GM12878 (cell line): ENCODE measurements around the gene TRIP12. TPM values are rescaled to one million over a fixed set of nuclear protein-coding genes. Genes with fewer than 3 reads are reported as not detected.

Experiments used
- ATAC-seq: fragments of 200-7000 bp; cut with Tn5 transposase; 3 replicates; pipeline ENCODE4 v1.9.1; 2020; ENCODE audit warnings: mild to moderate bottlenecking, moderate library complexity
- BruUV-seq: library from RNA; stranded (reverse); fragments of 400-500 nt; replicated peaks from 2 replicates; lab custom pipeline; 2021; lab: Mats Ljungman, UMichigan
- CTCF ChIA-PET: fragments of 300-600 bp; sonication (Branson Sonifier 250); formaldehyde crosslinking; extraction: SDS; loops from one replicate; lab custom pipeline; 2021; ENCODE audit warnings: inconsistent platforms; lab: Yijun Ruan, JAX
- POLR2A ChIA-PET: fragments of 350-600 bp; formaldehyde crosslinking; extraction: SDS; loops from one replicate; lab custom pipeline; 2021; ENCODE audit warnings: inconsistent platforms; lab: Charles Lee
- RAD21 ChIA-PET: fragments of 300-600 bp; sonication (Branson Sonifier 250); formaldehyde crosslinking; loops from one replicate; lab custom pipeline; 2023; ENCODE audit warnings: antibody characterized with exemption; ENCODE audit not compliant: unreplicated experiment; lab: Charles Lee
- SMC1A ChIA-PET: fragments of 300-600 bp; sonication (Branson Sonifier 250); formaldehyde crosslinking; loops from one replicate; lab custom pipeline; 2023; ENCODE audit not compliant: unreplicated experiment, uncharacterized antibody; lab: Charles Lee
- DNase-seq: peaks from one replicate; pipeline ENCODE4 v3.0.0-alpha.2; 2011; ENCODE audit warnings: low read depth, low spot score
- FAIRE-seq: peaks from 3 replicates; lab custom pipeline; 2011; peaks lifted over from hg19 to GRCh38; lab: Jason Lieb, UNC
- H2AFZ ChIP-seq: 2 replicates; pipeline ENCODE4 v1.6.0; 2011; ENCODE audit warnings: low read depth, low read length, control low read depth; ENCODE audit not compliant: control insufficient read depth
- H3K27ac ChIP-seq: 2 replicates; pipeline ENCODE4 v1.5.1; 2011; ENCODE audit warnings: control low read depth; ENCODE audit not compliant: control insufficient read depth, insufficient read depth
- H3K27me3 ChIP-seq, 2 experiments: replicated peaks in 1 of 2; 2 replicates each; pipeline versions ENCODE4 v1.6.0 to v1.6.1; 2011; ENCODE audit warnings: low read length in 1 of 2; ENCODE audit not compliant: control insufficient read depth in 2 of 2, insufficient read depth in 2 of 2
- H3K36me3 ChIP-seq, 2 experiments: 2 replicates each; pipeline ENCODE4 v1.5.1; 2011; ENCODE audit warnings: low read length in 1 of 2; ENCODE audit not compliant: control insufficient read depth in 2 of 2, insufficient read depth in 2 of 2
- H3K4me1 ChIP-seq: 2 replicates; pipeline ENCODE4 v1.6.1; 2011; ENCODE audit warnings: mild to moderate bottlenecking, low read length, moderate library complexity, mixed read lengths; ENCODE audit not compliant: control insufficient read depth, insufficient read depth
- H3K4me2 ChIP-seq: 2 replicates; pipeline ENCODE4 v1.6.0; 2011; ENCODE audit warnings: control low read depth; ENCODE audit not compliant: control insufficient read depth, insufficient read depth
- H3K4me3 ChIP-seq: fragments of 200-600 bp; sonication (generic); 2 replicates; pipeline ENCODE4 v1.5.1; 2016
- H3K79me2 ChIP-seq: 2 replicates; pipeline ENCODE4 v1.6.0; 2011; ENCODE audit warnings: low read length; ENCODE audit not compliant: control insufficient read depth, insufficient read depth
- H3K9ac ChIP-seq: 2 replicates; pipeline ENCODE4 v1.8.0; 2011; ENCODE audit warnings: low read length, control low read depth, mixed read lengths; ENCODE audit not compliant: control insufficient read depth, insufficient read depth
- H3K9me3 ChIP-seq: replicated peaks from 3 replicates; pipeline ENCODE4 v1.5.1; 2011; ENCODE audit warnings: mild to moderate bottlenecking, low read length; ENCODE audit not compliant: control insufficient read depth, insufficient read depth
- H4K20me1 ChIP-seq: 2 replicates; pipeline ENCODE4 v1.6.0; 2011; ENCODE audit not compliant: control insufficient read depth, insufficient read depth
- BACH1 ChIP-seq: fragments of 450-650 bp; IDR thresholded peaks from 2 replicates; pipeline ENCODE4 v1.6.1; 2017; ENCODE audit warnings: mild to moderate bottlenecking, borderline replicate concordance
- BRCA1 ChIP-seq: IDR thresholded peaks from 2 replicates; pipeline ENCODE4 v1.6.1; 2011; ENCODE audit warnings: low read depth, low read length, improper control_type of control experiment
- CHD1 ChIP-seq: IDR thresholded peaks from 2 replicates; pipeline ENCODE4 v1.6.1; 2012; ENCODE audit warnings: low read depth, low read length, improper control_type of control experiment
- CHD4 ChIP-seq: fragments of 200-600 bp; sonication (generic); IDR thresholded peaks from 2 replicates; pipeline ENCODE4 v1.6.1; 2016; ENCODE audit warnings: mild to moderate bottlenecking
- CREB1 ChIP-seq: IDR thresholded peaks from 2 replicates; pipeline ENCODE4 v1.6.1; 2012; ENCODE audit warnings: low read depth, mild to moderate bottlenecking, inconsistent platforms
- E2F4 ChIP-seq: IDR thresholded peaks from 2 replicates; pipeline ENCODE4 v1.6.1; 2012; ENCODE audit warnings: low read depth, low read length, improper control_type of control experiment
- FOXK2 ChIP-seq: fragments of 450-650 bp; IDR thresholded peaks from 2 replicates; pipeline ENCODE4 v1.6.1; 2017; ENCODE audit warnings: mild to moderate bottlenecking, moderate library complexity
- GABPA ChIP-seq: IDR thresholded peaks from 2 replicates; pipeline ENCODE4 v1.6.1; 2014; ENCODE audit warnings: antibody characterized with exemption, low read depth, mild to moderate bottlenecking, inconsistent platforms
- IRF5 ChIP-seq: fragments of 450-650 bp; IDR thresholded peaks from 2 replicates; pipeline ENCODE4 v1.6.1; 2017; ENCODE audit warnings: borderline replicate concordance
- KAT2A ChIP-seq: conservative IDR thresholded peaks from 2 replicates; pipeline ENCODE4 v1.6.1; 2011; ENCODE audit warnings: low read depth, low read length; ENCODE audit not compliant: control insufficient read depth
- MAX ChIP-seq: IDR thresholded peaks from 2 replicates; pipeline ENCODE4 v1.6.1; 2012; ENCODE audit warnings: low read depth, low read length, improper control_type of control experiment
- MLLT1 ChIP-seq: fragments of 450-650 bp; IDR thresholded peaks from 2 replicates; pipeline ENCODE4 v1.6.1; 2016; ENCODE audit warnings: mild to moderate bottlenecking
- MYB ChIP-seq: fragments of 150-350 bp; IDR thresholded peaks from 2 replicates; pipeline ENCODE4 v1.6.1; 2014; ENCODE audit warnings: mild to moderate bottlenecking, low read depth, low read length, borderline replicate concordance
- NBN ChIP-seq: fragments of 450-650 bp; IDR thresholded peaks from 2 replicates; pipeline ENCODE4 v1.6.1; 2016
- POLR2A ChIP-seq: IDR thresholded peaks from 2 replicates; pipeline ENCODE4 v1.6.1; 2011; ENCODE audit warnings: low read depth, mild to moderate bottlenecking, low read length
- STAT1 ChIP-seq: fragments of 450-650 bp; conservative IDR thresholded peaks from 2 replicates; pipeline ENCODE4 v1.6.1; 2014; ENCODE audit warnings: antibody characterized with exemption, mild to moderate bottlenecking
- STAT3 ChIP-seq: IDR thresholded peaks from 2 replicates; pipeline ENCODE4 v1.6.1; 2011; ENCODE audit warnings: low read depth, low read length, improper control_type of control experiment
- TCF12 ChIP-seq: IDR thresholded peaks from 2 replicates; pipeline ENCODE4 v1.6.1; 2011; ENCODE audit warnings: low read depth, mild to moderate bottlenecking, low read length
- WRNIP1 ChIP-seq: IDR thresholded peaks from 2 replicates; pipeline ENCODE4 v1.6.1; 2011; ENCODE audit warnings: low read depth, low read length, improper control_type of control experiment, borderline replicate concordance
- ZNF384 ChIP-seq: IDR thresholded peaks from 2 replicates; pipeline ENCODE4 v1.6.1; 2012; ENCODE audit warnings: low read depth, mild to moderate bottlenecking, low read length, improper control_type of control experiment, borderline replicate concordance
- WGBS: methylation state at CpG from one replicate; pipeline ENCODE4 v1.1.6; 2016; ENCODE audit warnings: low lambda C conversion rate; ENCODE audit not compliant: insufficient replicate concordance, insufficient coverage; ENCODE audit errors: missing lambda C conversion rate; 5-methylcytosine and 5-hydroxymethylcytosine counted together
- in situ Hi-C: fragments of 300-500 bp; cut with MboI; formaldehyde crosslinking; loops from 9 replicates; pipeline ENCODE4 v1.14.3; 2018; ENCODE audit warnings: mixed read lengths
- intact Hi-C: fragments of 100-400 bp; cut with micrococcal nuclease; formaldehyde crosslinking; loops from one replicate; pipeline ENCODE4 v1.14.2; 2022; ENCODE audit not compliant: unreplicated experiment
- polyA plus RNA-seq, 11 experiments: library from polyadenylated mRNA; depleted of rRNA in 4 of 11; unstranded in 6 of 11; stranded (reverse) in 5 of 11; fragments of >200 nt; fragmentation: Nextera tagmentation in 4 of 11; fragmentation: Illumina TruSeq in 1 of 11; extraction: Ambion mirVana in 4 of 11; extraction: Trizol in 1 of 11; gene quantifications; 1 replicate in 1 of 11; 2 replicates in 10 of 11; pipeline versions ENCODE4 v1.2.1 to v1.2.3, GENCODE V29; 2011 to 2016; ENCODE audit warnings: inconsistent platforms in 2 of 11, missing spikeins in 2 of 11, low read depth in 1 of 11
- total RNA-seq, 4 experiments: library from RNA; depleted of rRNA in 3 of 4; stranded (reverse); fragments of >200 nt in 3 of 4; fragmentation: Illumina TruSeq in 1 of 4; extraction: Trizol in 1 of 4; gene quantifications; 2 replicates each; pipeline versions ENCODE4 v1.2.1 to v1.2.3, GENCODE V29; 2013 to 2021
- TF ChIP-seq, protein P1 (sequence below): fragments of 450-650 bp; IDR thresholded peaks from 2 replicates; pipeline ENCODE4 v1.6.1; 2016; ENCODE audit warnings: mild to moderate bottlenecking

Gene TRIP12
- total and polyA plus RNA-seq, 10 of the 15 experiments (the other 5 are each of a cell fraction or from before 2014, with no cell fraction given): 23.1 to 207 (median 97.0) TPM

GRCh38 chr2:229952256-229952835 lies 30.5 kb upstream of the TRIP12 start (continued):
- no peak for TF ChIP-seq MLLT1
- TF ChIP-seq MAX: no peak
- no peak for TF ChIP-seq POLR2A
- no peak for TF ChIP-seq TCF12
- no peak for TF ChIP-seq CREB1

- WGBS: 0% methylated on average over 1 of the region's 1 CpG
- RAD21 ChIA-PET: no interaction called here
- no peaks in the 10 kb centered on the region for H3K79me2 ChIP-seq
- H3K9me3 ChIP-seq: no peaks in the 10 kb centered on the region
- no TSS peak for BruUV-seq
- CTCF ChIA-PET: no interaction called here
- H3K36me3 ChIP-seq: no peaks in the 10 kb centered on the region
- intact Hi-C loops: no loop called here
- peak overlapping the region; percentile 20 for H3K4me2 ChIP-seq
- peaks cover 3% of the 10 kb centered on the region; the same call in 1 of the 2 replicates for H3K4me1 ChIP-seq
- in situ Hi-C loops: no loop called here
- SMC1A ChIA-PET: no interaction called here
- DNase-seq: no peak
- no peak overlapping the region for H3K27ac ChIP-seq
- POLR2A ChIA-PET: interaction anchor here (0.7 kb wide), 1 partner anchor 25 kb away, joined by 3 read pairs; no protein-coding TSS in a partner anchor
- H4K20me1 ChIP-seq: no peaks in the 10 kb centered on the region
- no peak overlapping the region for H3K9ac ChIP-seq
- H3K27me3 ChIP-seq: no peaks in the 10 kb centered on the region
- FAIRE-seq: peak; percentile 69
- no peak overlapping the region for H2AFZ ChIP-seq
- no peak overlapping the region for H3K4me3 ChIP-seq
- ATAC-seq: peak; percentile 84
- TF ChIP-seq STAT1 (no peak), CHD4 (no peak), ZNF384 (no peak), STAT3 (no peak), TCF12 (no peak), BRCA1 (no peak), CHD1 (no peak), MYB (no peak), KAT2A (no peak), BACH1 (no peak), POLR2A (no peak), FOXK2 (no peak), E2F4 (no peak), GABPA (0 out of 2 replicates have a peak, but pooled peaks have one; percentile 10), IRF5 (no peak), NBN (no peak), WRNIP1 (no peak)
- TF ChIP-seq, protein P1, sequence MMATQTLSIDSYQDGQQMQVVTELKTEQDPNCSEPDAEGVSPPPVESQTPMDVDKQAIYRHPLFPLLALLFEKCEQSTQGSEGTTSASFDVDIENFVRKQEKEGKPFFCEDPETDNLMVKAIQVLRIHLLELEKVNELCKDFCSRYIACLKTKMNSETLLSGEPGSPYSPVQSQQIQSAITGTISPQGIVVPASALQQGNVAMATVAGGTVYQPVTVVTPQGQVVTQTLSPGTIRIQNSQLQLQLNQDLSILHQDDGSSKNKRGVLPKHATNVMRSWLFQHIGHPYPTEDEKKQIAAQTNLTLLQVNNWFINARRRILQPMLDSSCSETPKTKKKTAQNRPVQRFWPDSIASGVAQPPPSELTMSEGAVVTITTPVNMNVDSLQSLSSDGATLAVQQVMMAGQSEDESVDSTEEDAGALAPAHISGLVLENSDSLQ: no peak
These were observed 25.7 kb upstream of the TRIP12 start for GRCh38 chr2:229947544-229947943.
